ENCODE data around the gene PRPF38B.
"Not testable (repeated sequence)": the region's sequence is repeated elsewhere in the genome, so short reads cannot be mapped to it uniquely, and the experiment has no call there.

The PRPF38B gene

GRCh38 chr1:108671143-108671542 is 21.0 kb upstream of the PRPF38B start:
- no peak for DNase-seq (ENCODE audit: low read depth)
- no peak overlapping the region for H3K4me3 ChIP-seq (ENCODE audit: low read depth, low read length)

- H3K4me3 ChIP-seq (ENCODE audit: low read depth, low read length), result no peak overlapping the region
- DNase-seq (ENCODE audit: low read depth), result no peak
Observed at GRCh38 chr1:108678706-108679105, 13.4 kb upstream of the PRPF38B start.

GRCh38 chr1:108679586-108680213 is 12.4 kb upstream of the PRPF38B start:
- H3K4me3 ChIP-seq (ENCODE audit: low read depth, low read length), result no peak overlapping the region
- no peak for DNase-seq (ENCODE audit: low read depth)

- not testable (repeated sequence) for H3K4me3 ChIP-seq (ENCODE audit: low read depth, low read length); DNase-seq (ENCODE audit: low read depth)
Observed at GRCh38 chr1:108681701-108682100, 10.4 kb upstream of the PRPF38B start.

GRCh38 chr1:108685529-108685928 is 6.6 kb upstream of the PRPF38B start:
- DNase-seq (ENCODE audit: low read depth), result no peak
- no peak overlapping the region for H3K4me3 ChIP-seq (ENCODE audit: low read depth, low read length)

GRCh38 chr1:108686614-108687313 is 5.3 kb upstream of the PRPF38B start:
- no peak overlapping the region for H3K4me3 ChIP-seq (ENCODE audit: low read depth, low read length)
- DNase-seq (ENCODE audit: low read depth), result no peak

GRCh38 chr1:108691128-108691941 is 775 bp upstream of the PRPF38B start:
- DNase-seq (ENCODE audit: low read depth), result no peak
- peak overlapping the region; percentile 90 for H3K4me3 ChIP-seq (ENCODE audit: low read depth, low read length)

GRCh38 chr1:108692724-108693655 is 880 bp downstream of the PRPF38B start:
- peak overlapping the region; percentile 90 for H3K4me3 ChIP-seq (ENCODE audit: low read depth, low read length)

GRCh38 chr1:108695535-108695934 is 3.4 kb downstream of the PRPF38B start:
- DNase-seq (ENCODE audit: low read depth), result no peak
- no peak overlapping the region for H3K4me3 ChIP-seq (ENCODE audit: low read depth, low read length)

More at GRCh38 chr1:108692724-108693655, 880 bp downstream of the PRPF38B start:
- peak; percentile 26 for DNase-seq (ENCODE audit: low read depth)

GRCh38 chr1:108699375-108700332 is 7.5 kb downstream of the PRPF38B start:
- DNase-seq (ENCODE audit: low read depth), result no peak
- H3K4me3 ChIP-seq (ENCODE audit: low read depth, low read length), result no peak overlapping the region

GRCh38 chr1:108701176-108701849 is 9.2 kb downstream of the PRPF38B start:
- no peak overlapping the region for H3K4me3 ChIP-seq (ENCODE audit: low read depth, low read length)
- no peak for DNase-seq (ENCODE audit: low read depth)

GRCh38 chr1:108702109-108702508 is 10.0 kb downstream of the PRPF38B start:
- not testable (repeated sequence) for H3K4me3 ChIP-seq (ENCODE audit: low read depth, low read length); DNase-seq (ENCODE audit: low read depth)

- DNase-seq (ENCODE audit: low read depth), result no peak
- H3K4me3 ChIP-seq (ENCODE audit: low read depth, low read length), result no peak overlapping the region
Observed at GRCh38 chr1:108703939-108704338, 11.8 kb downstream of the PRPF38B start.

GRCh38 chr1:108704496-108704895 is 12.4 kb downstream of the PRPF38B start:
- peak; percentile 63 for DNase-seq (ENCODE audit: low read depth)
- no peak overlapping the region for H3K4me3 ChIP-seq (ENCODE audit: low read depth, low read length)

GRCh38 chr1:108706643-108707042 is 14.5 kb downstream of the PRPF38B start:
- no peak for DNase-seq (ENCODE audit: low read depth)
- no peak overlapping the region for H3K4me3 ChIP-seq (ENCODE audit: low read depth, low read length)

- H3K4me3 ChIP-seq (ENCODE audit: low read depth, low read length), result no peak overlapping the region
- DNase-seq (ENCODE audit: low read depth), result peak; percentile 67
Observed at GRCh38 chr1:108708691-108709660, 16.9 kb downstream of the PRPF38B start.
